22Rv1 (cell line): ENCODE results near the gene ACSF3.

Source experiments
- H3K27ac ChIP-seq: fragments of 450-650 bp; 2 replicates; pipeline ENCODE4 v1.5.1; 2017
- CTCF ChIP-seq: fragments of 450-650 bp; IDR thresholded peaks from 2 replicates; pipeline ENCODE4 v1.5.1; 2017; ENCODE audit warnings: mild to moderate bottlenecking
- ZFX ChIP-seq: fragments of 450-650 bp; IDR thresholded peaks from 2 replicates; pipeline ENCODE4 v1.6.1; 2017; ENCODE audit warnings: antibody characterized with exemption, borderline replicate concordance

The ACSF3 gene

GRCh38 chr16:89139907-89140361 is 46.3 kb downstream of the ACSF3 start:
- H3K27ac ChIP-seq, result no peak overlapping the region
- TF ChIP-seq ZFX, result no peak
- TF ChIP-seq CTCF, result no peak

- no peak overlapping the region for H3K27ac ChIP-seq
- no peak for TF ChIP-seq CTCF
- no peak for TF ChIP-seq ZFX
Measured at GRCh38 chr16:89140401-89140800, 46.7 kb downstream of the ACSF3 start.

GRCh38 chr16:89140981-89141883 is 47.6 kb downstream of the ACSF3 start:
- no peak overlapping the region for H3K27ac ChIP-seq
- TF ChIP-seq CTCF (no peak), ZFX (no peak)

- TF ChIP-seq ZFX, result no peak
- TF ChIP-seq CTCF, result no peak
- H3K27ac ChIP-seq, result no peak overlapping the region
Measured at GRCh38 chr16:89141884-89142267, 48.2 kb downstream of the ACSF3 start.

- no peak overlapping the region for H3K27ac ChIP-seq
- TF ChIP-seq CTCF (no peak), ZFX (no peak)
Measured at GRCh38 chr16:89142474-89143195, 49.0 kb downstream of the ACSF3 start.

- no peak for TF ChIP-seq CTCF
- TF ChIP-seq ZFX, result no peak
- no peak overlapping the region for H3K27ac ChIP-seq
Measured at GRCh38 chr16:89143201-89143741, 49.6 kb downstream of the ACSF3 start.
